AG09319 (cell line): ENCODE results near the gene ABCB11.

Experiments used
- DNase-seq: peaks from one replicate; pipeline ENCODE4 v3.0.0-alpha.2; 2010; ENCODE audit warnings: low read depth; ENCODE audit errors: extremely low read depth
- TF ChIP-seq, protein P1 (sequence below): IDR thresholded peaks from 2 replicates; pipeline ENCODE4 v1.5.1; 2011; ENCODE audit warnings: low read depth, mild to moderate bottlenecking, inconsistent platforms, low read length, moderate library complexity

Gene ABCB11

GRCh38 chr2:169006665-169007064 is 24.5 kb downstream of the ABCB11 start:
- TF ChIP-seq, protein P1, sequence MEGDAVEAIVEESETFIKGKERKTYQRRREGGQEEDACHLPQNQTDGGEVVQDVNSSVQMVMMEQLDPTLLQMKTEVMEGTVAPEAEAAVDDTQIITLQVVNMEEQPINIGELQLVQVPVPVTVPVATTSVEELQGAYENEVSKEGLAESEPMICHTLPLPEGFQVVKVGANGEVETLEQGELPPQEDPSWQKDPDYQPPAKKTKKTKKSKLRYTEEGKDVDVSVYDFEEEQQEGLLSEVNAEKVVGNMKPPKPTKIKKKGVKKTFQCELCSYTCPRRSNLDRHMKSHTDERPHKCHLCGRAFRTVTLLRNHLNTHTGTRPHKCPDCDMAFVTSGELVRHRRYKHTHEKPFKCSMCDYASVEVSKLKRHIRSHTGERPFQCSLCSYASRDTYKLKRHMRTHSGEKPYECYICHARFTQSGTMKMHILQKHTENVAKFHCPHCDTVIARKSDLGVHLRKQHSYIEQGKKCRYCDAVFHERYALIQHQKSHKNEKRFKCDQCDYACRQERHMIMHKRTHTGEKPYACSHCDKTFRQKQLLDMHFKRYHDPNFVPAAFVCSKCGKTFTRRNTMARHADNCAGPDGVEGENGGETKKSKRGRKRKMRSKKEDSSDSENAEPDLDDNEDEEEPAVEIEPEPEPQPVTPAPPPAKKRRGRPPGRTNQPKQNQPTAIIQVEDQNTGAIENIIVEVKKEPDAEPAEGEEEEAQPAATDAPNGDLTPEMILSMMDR, result no peak
- DNase-seq, result no peak

- DNase-seq, result no peak
- TF ChIP-seq, protein P1, result no peak
These were observed 25.1 kb downstream of the ABCB11 start for GRCh38 chr2:169005994-169006393.

DNA sequence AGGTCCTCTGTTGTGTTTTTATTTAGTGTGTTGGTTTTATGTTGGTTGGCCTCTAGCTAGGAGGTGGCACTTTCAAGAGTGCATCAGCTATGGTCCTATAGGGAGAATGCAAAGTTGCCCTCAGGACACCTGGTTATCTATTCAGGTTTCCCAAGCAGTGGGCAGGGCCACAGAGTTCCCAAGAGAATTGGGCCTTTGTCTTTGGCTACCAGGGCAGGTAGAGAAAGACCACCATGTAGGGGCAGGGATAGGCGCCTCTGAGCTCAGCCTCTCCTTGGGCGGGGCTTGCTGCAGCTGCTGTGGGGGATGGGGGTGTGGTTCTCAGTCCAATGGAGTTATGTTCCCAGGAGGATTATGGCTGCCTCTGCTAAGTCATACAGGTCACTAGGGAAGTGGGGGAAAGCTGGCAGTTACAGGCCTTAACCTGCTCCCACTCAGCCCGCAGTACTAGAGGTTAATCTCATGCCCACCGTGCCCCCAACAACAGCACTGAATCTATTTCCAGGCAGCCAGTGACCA is 26.0 kb downstream of the ABCB11 start:
- TF ChIP-seq, protein P1, result no peak
- DNase-seq, result no peak

DNA sequence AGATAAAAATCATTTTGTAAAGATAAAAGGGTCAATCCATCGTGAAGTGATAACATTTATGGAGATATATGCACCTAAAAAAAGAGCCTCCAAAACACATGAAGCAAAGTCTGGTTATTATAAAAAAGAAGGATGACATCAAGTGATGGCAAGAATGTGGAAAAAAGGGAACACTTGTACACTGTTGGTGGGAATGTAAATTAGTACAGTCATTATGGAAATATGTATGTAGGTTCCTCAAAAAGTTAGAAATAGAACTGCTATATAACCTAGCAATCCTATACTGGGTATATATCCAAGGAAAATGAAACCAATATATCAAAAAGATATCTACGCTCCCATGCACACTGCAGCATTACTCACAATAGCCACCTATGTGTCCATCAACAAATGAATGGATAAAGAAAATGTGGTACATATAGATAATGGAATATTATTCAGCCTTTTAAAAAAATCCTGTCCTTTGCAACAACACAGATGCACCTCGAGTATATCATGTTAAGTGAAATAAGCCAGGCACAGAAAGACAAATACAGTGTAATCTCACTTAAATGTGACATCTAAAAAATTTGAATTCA is 28.9 kb downstream of the ABCB11 start:
- DNase-seq, result no peak
- TF ChIP-seq, protein P1, result no peak

GRCh38 chr2:169001116-169001815 is 29.9 kb downstream of the ABCB11 start:
- no peak for DNase-seq
- TF ChIP-seq, protein P1, result no peak

DNA sequence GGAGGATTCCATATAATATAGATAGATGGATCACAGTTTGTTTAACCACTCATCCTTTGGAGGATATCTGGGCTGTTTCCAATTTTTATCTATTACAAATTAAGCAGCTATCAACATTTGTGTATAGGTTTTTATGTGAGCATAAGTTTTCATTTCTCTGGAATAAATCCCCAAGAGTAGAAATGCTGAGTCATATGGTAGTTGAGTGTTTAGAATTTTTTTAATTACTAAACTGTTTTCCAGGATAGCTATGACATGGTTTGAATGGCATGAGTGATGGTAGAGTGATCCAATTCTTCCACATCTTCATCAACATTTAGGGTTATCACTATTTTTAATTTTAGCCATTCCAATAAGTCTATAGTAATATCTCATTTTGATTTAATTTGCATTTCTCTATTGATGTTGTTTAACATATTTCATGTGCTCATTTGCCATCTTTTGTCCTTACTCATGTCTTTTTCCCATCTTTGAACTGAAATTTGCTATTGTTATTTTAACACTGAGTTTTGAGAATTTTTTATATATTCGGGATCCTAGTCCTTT is 31.4 kb downstream of the ABCB11 start:
- TF ChIP-seq, protein P1, result no peak
- DNase-seq, result no peak

DNA sequence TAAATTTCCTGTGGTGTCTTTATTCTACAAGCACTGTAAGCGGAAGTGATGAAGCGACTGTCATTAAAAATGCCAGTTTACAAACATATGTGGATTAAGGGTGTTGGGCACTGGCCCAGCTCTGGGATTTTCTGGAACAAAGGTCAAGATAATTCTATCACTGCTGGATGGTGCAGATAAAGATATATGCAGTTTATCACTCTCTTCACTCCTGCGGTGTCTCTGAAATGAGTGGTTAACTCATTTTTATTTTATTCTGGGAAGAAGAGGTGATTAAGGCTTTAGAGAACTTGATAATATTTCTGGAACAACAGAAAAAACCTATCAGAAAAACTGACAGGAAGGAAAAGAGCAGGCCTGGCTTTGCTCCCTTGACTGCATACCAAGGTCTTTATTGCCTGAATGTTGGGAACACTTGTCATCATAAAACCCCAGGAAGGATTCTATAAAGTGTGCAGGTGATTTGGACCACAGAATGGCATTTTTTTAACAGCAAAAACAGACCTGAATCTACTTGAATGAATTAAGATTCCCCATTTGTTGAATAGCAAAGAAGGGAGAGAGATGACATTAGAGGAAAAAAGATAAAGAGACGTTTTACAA is 32.4 kb downstream of the ABCB11 start:
- TF ChIP-seq, protein P1, result no peak
- DNase-seq, result no peak
